ENCODE data around the gene DHX8.

Gene DHX8

GRCh38 chr17:43483674-43484551, at the start of gene DHX8:
Gene DHX8, plus strand, starts transcription at chr17:43483975. Its CDS starts 63 bp downstream, at chr17:43484038.
- peak; percentile 96 for DNase-seq (ENCODE audit: low read depth)
- H3K4me3 ChIP-seq (ENCODE audit: low read depth, low read length), result peak within 1 kb of the TSS; percentile 99
- TF ChIP-seq MYC (IDR thresholded peaks at IDR 0.05; ENCODE audit: low read depth, low read length) (peak; percentile 56; the same call in 1 of the 2 replicates), MAX (IDR thresholded peaks at IDR 0.05; ENCODE audit: low read depth, low read length) (peak; percentile 81), POLR2A (IDR thresholded peaks at IDR 0.05; ENCODE audit: extremely low read depth, insufficient read length) (peak; percentile 71)
- TF ChIP-seq, protein P1, sequence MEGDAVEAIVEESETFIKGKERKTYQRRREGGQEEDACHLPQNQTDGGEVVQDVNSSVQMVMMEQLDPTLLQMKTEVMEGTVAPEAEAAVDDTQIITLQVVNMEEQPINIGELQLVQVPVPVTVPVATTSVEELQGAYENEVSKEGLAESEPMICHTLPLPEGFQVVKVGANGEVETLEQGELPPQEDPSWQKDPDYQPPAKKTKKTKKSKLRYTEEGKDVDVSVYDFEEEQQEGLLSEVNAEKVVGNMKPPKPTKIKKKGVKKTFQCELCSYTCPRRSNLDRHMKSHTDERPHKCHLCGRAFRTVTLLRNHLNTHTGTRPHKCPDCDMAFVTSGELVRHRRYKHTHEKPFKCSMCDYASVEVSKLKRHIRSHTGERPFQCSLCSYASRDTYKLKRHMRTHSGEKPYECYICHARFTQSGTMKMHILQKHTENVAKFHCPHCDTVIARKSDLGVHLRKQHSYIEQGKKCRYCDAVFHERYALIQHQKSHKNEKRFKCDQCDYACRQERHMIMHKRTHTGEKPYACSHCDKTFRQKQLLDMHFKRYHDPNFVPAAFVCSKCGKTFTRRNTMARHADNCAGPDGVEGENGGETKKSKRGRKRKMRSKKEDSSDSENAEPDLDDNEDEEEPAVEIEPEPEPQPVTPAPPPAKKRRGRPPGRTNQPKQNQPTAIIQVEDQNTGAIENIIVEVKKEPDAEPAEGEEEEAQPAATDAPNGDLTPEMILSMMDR (IDR thresholded peaks at IDR 0.05; ENCODE audit: low read depth, low read length), result peak; percentile 97

DNA sequence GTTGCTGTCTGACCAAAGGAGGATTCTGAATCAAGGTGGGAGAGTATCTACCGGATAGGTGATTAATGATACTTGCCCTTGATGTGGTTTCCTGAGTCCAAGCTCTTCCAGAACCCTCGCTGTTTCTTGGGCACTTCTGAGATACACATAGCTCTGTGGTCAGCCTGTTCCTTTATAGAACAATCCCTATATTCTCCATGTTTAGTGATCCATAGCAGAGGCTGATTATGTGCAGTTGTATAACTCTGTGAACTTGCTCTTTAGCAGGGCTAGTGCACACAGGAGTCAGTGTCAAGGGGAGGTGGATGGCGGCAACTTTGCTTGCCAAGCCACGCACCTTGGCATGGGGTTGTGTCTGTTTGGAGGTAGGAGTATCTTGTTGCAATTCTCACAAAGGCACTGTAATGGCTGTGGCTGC, 48.9 kb upstream of the DHX8 start:
- no peak for DNase-seq (ENCODE audit: low read depth)
- H3K4me3 ChIP-seq (ENCODE audit: low read depth, low read length), result no peak overlapping the region
- no peak for TF ChIP-seq MAX (IDR thresholded peaks at IDR 0.05; ENCODE audit: low read depth, low read length)

- no peak for TF ChIP-seq MYC (IDR thresholded peaks at IDR 0.05; ENCODE audit: low read depth, low read length)
- TF ChIP-seq, protein P1 (IDR thresholded peaks at IDR 0.05; ENCODE audit: low read depth, low read length), result no peak
- TF ChIP-seq POLR2A (IDR thresholded peaks at IDR 0.05; ENCODE audit: extremely low read depth, insufficient read length), result no peak
- no peak for TF ChIP-seq MAX (IDR thresholded peaks at IDR 0.05; ENCODE audit: low read depth, low read length)
- H3K4me3 ChIP-seq (ENCODE audit: low read depth, low read length), result no peak overlapping the region
- DNase-seq (ENCODE audit: low read depth), result no peak
Observed at GRCh38 chr17:43437756-43438155, 46.0 kb upstream of the DHX8 start.

GRCh38 chr17:43438626-43439025, 45.1 kb upstream of the DHX8 start:
- TF ChIP-seq, protein P1 (IDR thresholded peaks at IDR 0.05; ENCODE audit: low read depth, low read length), result no peak
- TF ChIP-seq POLR2A (IDR thresholded peaks at IDR 0.05; ENCODE audit: extremely low read depth, insufficient read length) (no peak), MAX (IDR thresholded peaks at IDR 0.05; ENCODE audit: low read depth, low read length) (no peak), MYC (IDR thresholded peaks at IDR 0.05; ENCODE audit: low read depth, low read length) (no peak)
- no peak for DNase-seq (ENCODE audit: low read depth)
- H3K4me3 ChIP-seq (ENCODE audit: low read depth, low read length), result no peak overlapping the region

- no peak for DNase-seq (ENCODE audit: low read depth)
- TF ChIP-seq MAX (IDR thresholded peaks at IDR 0.05; ENCODE audit: low read depth, low read length), result no peak
- TF ChIP-seq MYC (IDR thresholded peaks at IDR 0.05; ENCODE audit: low read depth, low read length), result no peak
- TF ChIP-seq, protein P1 (IDR thresholded peaks at IDR 0.05; ENCODE audit: low read depth, low read length), result no peak
- TF ChIP-seq POLR2A (IDR thresholded peaks at IDR 0.05; ENCODE audit: extremely low read depth, insufficient read length), result no peak
- no peak overlapping the region for H3K4me3 ChIP-seq (ENCODE audit: low read depth, low read length)
Observed at GRCh38 chr17:43439041-43439440, 44.7 kb upstream of the DHX8 start.

DNA sequence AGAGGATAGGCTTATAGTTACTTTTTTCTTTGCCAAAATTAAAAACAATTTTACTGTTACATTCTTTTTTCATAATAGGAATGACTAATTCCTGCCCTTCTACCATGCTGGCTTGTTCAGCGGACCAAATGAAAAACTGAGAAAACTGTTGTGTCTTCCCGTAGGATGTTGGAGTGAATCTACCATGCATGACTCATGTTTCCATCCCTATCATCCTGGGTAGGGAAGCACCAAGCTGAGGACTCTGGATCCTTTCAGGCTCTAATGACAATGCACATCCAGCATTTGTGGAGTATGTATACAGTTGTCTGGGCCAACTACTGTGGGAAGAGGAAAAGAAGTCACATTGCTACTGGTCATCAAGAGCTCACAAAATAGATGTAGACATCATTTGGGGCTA, 41.1 kb upstream of the DHX8 start:
- TF ChIP-seq POLR2A (IDR thresholded peaks at IDR 0.05; ENCODE audit: extremely low read depth, insufficient read length), result no peak
- no peak for DNase-seq (ENCODE audit: low read depth)
- no peak overlapping the region for H3K4me3 ChIP-seq (ENCODE audit: low read depth, low read length)
